PC-9 (cell line): ENCODE data around the gene QRFP. TPM values are rescaled to one million over a fixed set of nuclear protein-coding genes. Genes with fewer than 3 reads are reported as not detected.

Source experiments
- BruUV-seq: library from RNA; stranded (reverse); fragments of 400-500 nt; replicated peaks from 2 replicates; lab custom pipeline; 2021; lab: Mats Ljungman, UMichigan
- CTCF ChIA-PET: fragments of 300-600 bp; sonication (Branson Sonifier 250); formaldehyde crosslinking; loops from one replicate; lab custom pipeline; 2022; ENCODE audit warnings: antibody characterized with exemption; lab: Charles Lee
- POLR2A ChIA-PET: fragments of 300-600 bp; sonication (Branson Sonifier 250); formaldehyde crosslinking; loops from one replicate; lab custom pipeline; 2022; ENCODE audit warnings: antibody characterized with exemption; ENCODE audit not compliant: unreplicated experiment; lab: Charles Lee
- DNase-seq, 2 experiments: peaks; one replicate each; pipeline versions ENCODE4 v3.0.0 to v3.0.0-alpha.2; 2015 to 2022; ENCODE audit warnings: mixed read lengths in 1 of 2
- H2AFZ ChIP-seq: fragments of 200-600 bp; sonication (generic); 2 replicates; pipeline ENCODE4 v1.8.1; 2017; ENCODE audit warnings: antibody characterized with exemption
- H3F3A ChIP-seq: fragments of 200-600 bp; sonication (generic); 2 replicates; pipeline ENCODE4 v1.8.1; 2017; ENCODE audit warnings: antibody characterized with exemption, mild to moderate bottlenecking, low read depth; ENCODE audit not compliant: insufficient read depth
- H3K27ac ChIP-seq: fragments of 200-600 bp; sonication (generic); 2 replicates; pipeline ENCODE4 v1.6.1; 2016; ENCODE audit warnings: mixed run types
- H3K27me3 ChIP-seq: fragments of 200-600 bp; sonication (generic); 2 replicates; pipeline ENCODE4 v1.6.1; 2016; ENCODE audit warnings: low read depth, mixed run types; ENCODE audit not compliant: insufficient read depth
- H3K36me3 ChIP-seq: fragments of 200-600 bp; sonication (generic); 2 replicates; pipeline ENCODE4 v1.6.1; 2016; ENCODE audit warnings: low read depth, mixed run types
- H3K4me1 ChIP-seq: fragments of 200-600 bp; sonication (generic); replicated peaks from 2 replicates; pipeline ENCODE4 v1.6.1; 2016; ENCODE audit warnings: mixed run types; ENCODE audit not compliant: insufficient read depth
- H3K4me2 ChIP-seq: fragments of 200-600 bp; sonication (generic); 2 replicates; pipeline ENCODE4 v1.6.1; 2017; ENCODE audit warnings: mixed run types
- H3K4me3 ChIP-seq: fragments of 200-600 bp; sonication (generic); 2 replicates; pipeline ENCODE4 v1.6.1; 2016; ENCODE audit warnings: mixed run types
- H3K79me2 ChIP-seq: fragments of 200-600 bp; sonication (generic); 2 replicates; pipeline ENCODE4 v1.6.1; 2017; ENCODE audit warnings: low read depth, mixed run types
- H3K9me2 ChIP-seq: fragments of 200-600 bp; sonication (generic); 2 replicates; pipeline ENCODE4 v1.8.1; 2017; ENCODE audit warnings: mild to moderate bottlenecking; ENCODE audit not compliant: insufficient read depth
- H3K9me3 ChIP-seq: fragments of 200-600 bp; sonication (generic); 2 replicates; pipeline ENCODE4 v1.8.1; 2016; ENCODE audit warnings: low read depth; ENCODE audit not compliant: insufficient read depth
- H4K20me1 ChIP-seq: fragments of 200-600 bp; sonication (generic); 2 replicates; pipeline ENCODE4 v1.8.1; 2017; ENCODE audit not compliant: insufficient read depth
- EZH2 ChIP-seq: fragments of 200-600 bp; sonication (generic); IDR thresholded peaks from 2 replicates; pipeline ENCODE4 v1.8.0; 2017; ENCODE audit warnings: antibody characterized with exemption, low read depth
- intact Hi-C: fragments of 100-400 bp; cut with micrococcal nuclease; formaldehyde crosslinking; loops from one replicate; pipeline ENCODE4 v1.10.0; 2022; ENCODE audit not compliant: unreplicated experiment
- total RNA-seq: library from RNA; stranded (reverse); gene quantifications from 2 replicates; pipeline ENCODE4 v1.2.3, GENCODE V29; 2021
- TF ChIP-seq, protein P1 (sequence below): fragments of 200-600 bp; sonication (generic); conservative IDR thresholded peaks from 2 replicates; pipeline ENCODE4 v1.6.1; 2017; ENCODE audit warnings: mixed run types, antibody characterized with exemption, mild to moderate bottlenecking, moderate library complexity

The QRFP gene
- total RNA-seq, 1 experiment from 2014 or later, result not detected

DNA sequence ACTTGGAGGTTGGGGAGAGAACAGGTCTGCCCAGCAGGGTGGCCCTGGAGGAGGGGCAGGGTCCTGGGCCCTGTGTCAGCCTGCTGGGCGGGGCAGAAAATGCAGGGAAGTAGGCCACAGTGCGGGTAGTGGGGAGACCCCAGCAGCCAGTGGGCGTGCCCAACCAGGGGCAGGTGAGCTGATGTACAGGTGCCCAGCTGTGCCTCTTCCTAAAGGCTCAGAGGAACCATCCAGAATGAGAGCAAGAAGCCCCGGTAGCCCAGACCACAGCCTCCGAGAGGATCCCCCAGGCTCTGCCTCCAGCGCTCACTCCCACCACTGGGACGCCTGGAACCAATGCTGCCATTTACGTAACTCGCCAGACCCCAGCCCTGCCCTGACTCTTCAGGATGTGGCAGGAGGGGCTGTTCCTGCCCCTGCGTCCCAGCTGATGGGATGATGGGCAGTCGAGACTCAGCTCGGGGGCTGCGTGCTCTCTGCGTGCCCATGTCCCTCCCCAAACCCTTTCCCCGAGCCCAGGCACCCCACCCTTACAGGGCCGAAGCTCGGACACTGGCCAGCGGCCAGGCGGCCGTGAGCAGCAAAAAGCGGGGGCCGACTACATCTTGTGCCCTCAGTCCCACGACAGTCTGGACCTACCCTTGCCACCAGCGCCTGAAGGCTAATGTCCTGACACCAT, 17.9 kb upstream of the QRFP start:
- no TSS peak for BruUV-seq
- Histone ChIP-seq H4K20me1 (no peaks in the 10 kb centered on the region), H3K36me3 (no peaks in the 10 kb centered on the region), H3K4me1 (0 out of 2 replicates have a peak, but pooled peaks cover 4% of the 10 kb centered on the region), H3K9me3 (no peaks in the 10 kb centered on the region), H3F3A (no peaks in the 10 kb centered on the region), H3K4me2 (no peak overlapping the region), H3K27ac (no peak overlapping the region), H3K27me3 (peaks cover 13% of the 10 kb centered on the region), H3K9me2 (no peaks in the 10 kb centered on the region), H3K79me2 (no peaks in the 10 kb centered on the region), H3K4me3 (no peak overlapping the region), H2AFZ (no peak overlapping the region)
- TF ChIP-seq, protein P1, sequence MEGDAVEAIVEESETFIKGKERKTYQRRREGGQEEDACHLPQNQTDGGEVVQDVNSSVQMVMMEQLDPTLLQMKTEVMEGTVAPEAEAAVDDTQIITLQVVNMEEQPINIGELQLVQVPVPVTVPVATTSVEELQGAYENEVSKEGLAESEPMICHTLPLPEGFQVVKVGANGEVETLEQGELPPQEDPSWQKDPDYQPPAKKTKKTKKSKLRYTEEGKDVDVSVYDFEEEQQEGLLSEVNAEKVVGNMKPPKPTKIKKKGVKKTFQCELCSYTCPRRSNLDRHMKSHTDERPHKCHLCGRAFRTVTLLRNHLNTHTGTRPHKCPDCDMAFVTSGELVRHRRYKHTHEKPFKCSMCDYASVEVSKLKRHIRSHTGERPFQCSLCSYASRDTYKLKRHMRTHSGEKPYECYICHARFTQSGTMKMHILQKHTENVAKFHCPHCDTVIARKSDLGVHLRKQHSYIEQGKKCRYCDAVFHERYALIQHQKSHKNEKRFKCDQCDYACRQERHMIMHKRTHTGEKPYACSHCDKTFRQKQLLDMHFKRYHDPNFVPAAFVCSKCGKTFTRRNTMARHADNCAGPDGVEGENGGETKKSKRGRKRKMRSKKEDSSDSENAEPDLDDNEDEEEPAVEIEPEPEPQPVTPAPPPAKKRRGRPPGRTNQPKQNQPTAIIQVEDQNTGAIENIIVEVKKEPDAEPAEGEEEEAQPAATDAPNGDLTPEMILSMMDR, result no peak
- no peak for TF ChIP-seq EZH2
- no peak for DNase-seq
- ChIA-PET CTCF (no interaction called here), POLR2A (no interaction called here)
- intact Hi-C loops, result no loop called here

GRCh38 chr9:130913599-130914416, 17.2 kb upstream of the QRFP start:
- TF ChIP-seq, protein P1, result no peak
- TF ChIP-seq EZH2, result no peak
- H3F3A ChIP-seq, result no peaks in the 10 kb centered on the region
- intact Hi-C loops, result loop anchor here (2.0 kb wide), 1 partner anchor 15 kb away; no protein-coding TSS in a partner anchor
- no peaks in the 10 kb centered on the region for H3K9me2 ChIP-seq
- no peaks in the 10 kb centered on the region for H3K9me3 ChIP-seq
- H3K79me2 ChIP-seq, result no peaks in the 10 kb centered on the region
- ChIA-PET CTCF (interaction anchor here (0.5 kb wide), 1 partner anchor 84 kb away, joined by 4 read pairs; no protein-coding TSS in a partner anchor), POLR2A (no interaction called here)
- peaks cover 13% of the 10 kb centered on the region for H3K27me3 ChIP-seq
- H3K4me1 ChIP-seq, result 0 out of 2 replicates have a peak, but pooled peaks cover 4% of the 10 kb centered on the region
- DNase-seq, result no peak
- H3K4me3 ChIP-seq, result peak overlapping the region; percentile 34; the same call in 1 of the 2 replicates
- peak overlapping the region; percentile 63 for H3K4me2 ChIP-seq
- H4K20me1 ChIP-seq, result no peaks in the 10 kb centered on the region
- BruUV-seq, result no TSS peak
- H2AFZ ChIP-seq, result peak overlapping the region; percentile 58; the same call in 1 of the 2 replicates
- H3K36me3 ChIP-seq, result no peaks in the 10 kb centered on the region
- H3K27ac ChIP-seq, result no peak overlapping the region

- TF ChIP-seq EZH2, result no peak
- TF ChIP-seq, protein P1, result no peak
- intact Hi-C loops, result loop anchor here (2.0 kb wide), 1 partner anchor 16 kb away; no protein-coding TSS in a partner anchor
- H3K9me3 ChIP-seq, result no peaks in the 10 kb centered on the region
- BruUV-seq, result no TSS peak
- no peaks in the 10 kb centered on the region for H3K79me2 ChIP-seq
- H3K4me1 ChIP-seq, result 0 out of 2 replicates have a peak, but pooled peaks cover 4% of the 10 kb centered on the region
- POLR2A ChIA-PET, result no interaction called here
- H3K36me3 ChIP-seq, result no peaks in the 10 kb centered on the region
- H3K27ac ChIP-seq, result no peak overlapping the region
- H3K4me3 ChIP-seq, result peak overlapping the region; percentile 34
- 0 out of 2 replicates have a peak, but pooled peaks cover 8% of the 10 kb centered on the region for H3K27me3 ChIP-seq
- no peaks in the 10 kb centered on the region for H4K20me1 ChIP-seq
- H3K9me2 ChIP-seq, result no peaks in the 10 kb centered on the region
- peak overlapping the region; percentile 58 for H2AFZ ChIP-seq
- DNase-seq, result peak; percentile 54 to 66
- CTCF ChIA-PET, result interaction anchor here (0.5 kb wide), 1 partner anchor 85 kb away, joined by 4 read pairs; no protein-coding TSS in a partner anchor
- no peaks in the 10 kb centered on the region for H3F3A ChIP-seq
- H3K4me2 ChIP-seq, result peak overlapping the region; percentile 63
Measured at GRCh38 chr9:130912932-130913598, 16.5 kb upstream of the QRFP start.
